ENCODE measurements around the gene RANBP3L.

DNA sequence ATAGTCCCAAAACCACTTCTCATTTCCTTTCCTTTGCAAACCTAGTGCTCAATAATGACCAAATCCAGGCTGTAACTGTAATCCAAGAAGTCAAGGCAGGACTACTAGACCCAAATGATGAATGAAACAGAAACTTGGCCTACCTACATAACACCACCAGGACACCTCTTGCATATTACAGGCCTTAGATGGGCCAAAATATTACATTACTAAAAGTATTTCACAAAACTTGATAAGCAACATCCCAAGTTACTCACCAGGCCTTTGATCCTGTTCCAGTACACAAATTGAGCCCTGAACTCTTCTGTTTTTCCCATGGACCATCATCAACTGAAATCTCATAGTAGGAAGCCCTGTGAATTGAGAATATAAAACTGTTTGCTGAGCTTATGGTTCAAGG, 94.8 kb downstream of the RANBP3L start:
- no peak for TF ChIP-seq POLR2A (IDR thresholded peaks at IDR 0.05; ENCODE audit: low read depth, low read length)
- no peak for TF ChIP-seq POLR2AphosphoS5 (IDR thresholded peaks at IDR 0.05; ENCODE audit: low read depth, low read length)
- no peak for TF ChIP-seq PAX5 (IDR thresholded peaks at IDR 0.05; ENCODE audit: insufficient read depth, low read length, severe bottlenecking)

All from GM12891 (cell line).